Endodermal cell (in vitro differentiated cells): ENCODE measurements around the gene ADGRB3. TPM values are rescaled to one million over a fixed set of nuclear protein-coding genes. Genes with fewer than 3 reads are reported as not detected.
A peak's percentile ranks its signal among the peaks of the same experiment; 100 is the strongest.

Source experiments
- DNase-seq: peaks from one replicate; pipeline ENCODE4 v3.0.0-alpha.2; 2017
- H3K27ac ChIP-seq: 2 replicates; pipeline ENCODE4 v1.5.1; 2013; ENCODE audit warnings: mild to moderate bottlenecking, low read depth, low read length, moderate library complexity
- H3K27me3 ChIP-seq: 2 replicates; pipeline ENCODE4 v1.6.1; 2013; ENCODE audit warnings: mild to moderate bottlenecking, low read length, moderate library complexity; ENCODE audit not compliant: insufficient read depth, control insufficient read depth, poor library complexity, severe bottlenecking
- H3K36me3 ChIP-seq: 2 replicates; pipeline ENCODE4 v1.7.0; 2013; ENCODE audit warnings: mild to moderate bottlenecking, low read length, moderate library complexity; ENCODE audit not compliant: control insufficient read depth, insufficient read depth
- H3K4me1 ChIP-seq: one replicate; pipeline ENCODE4 v1.7.0; 2013; ENCODE audit warnings: low read length; ENCODE audit not compliant: control insufficient read depth, insufficient read depth
- H3K4me3 ChIP-seq: 2 replicates; pipeline ENCODE4 v1.5.1; 2013; ENCODE audit warnings: mild to moderate bottlenecking, low read length, moderate library complexity
- H3K9ac ChIP-seq: 2 replicates; pipeline ENCODE4 v1.6.1; 2013; ENCODE audit warnings: mild to moderate bottlenecking, low read length, moderate library complexity; ENCODE audit not compliant: poor library complexity, severe bottlenecking; ENCODE audit errors: extremely low read depth
- H3K9me3 ChIP-seq: 2 replicates; pipeline ENCODE4 v1.6.1; 2013; ENCODE audit warnings: mild to moderate bottlenecking, low read length, moderate library complexity; ENCODE audit not compliant: control insufficient read depth
- H3K27ac Mint-ChIP-seq: 2 replicates; pipeline ENCODE4 v1.8.0; 2020; ENCODE audit warnings: mixed read lengths
- H3K27me3 Mint-ChIP-seq: 2 replicates; pipeline ENCODE4 v1.8.0; 2021; ENCODE audit warnings: mild to moderate bottlenecking, mixed read lengths; ENCODE audit not compliant: insufficient read depth
- H3K36me3 Mint-ChIP-seq: 2 replicates; pipeline ENCODE4 v1.8.0; 2020; ENCODE audit warnings: low read depth, mixed read lengths
- H3K4me1 Mint-ChIP-seq: 2 replicates; pipeline ENCODE4 v1.8.0; 2020; ENCODE audit warnings: mixed read lengths
- H3K4me3 Mint-ChIP-seq: 2 replicates; pipeline ENCODE4 v1.8.0; 2020; ENCODE audit warnings: mild to moderate bottlenecking, moderate library complexity, mixed read lengths
- H3K9me3 Mint-ChIP-seq: 2 replicates; pipeline ENCODE4 v1.8.0; 2020; ENCODE audit warnings: mild to moderate bottlenecking, mixed read lengths
- WGBS, 2 experiments: methylation state at CpG; one replicate each; pipeline versions ENCODE4 v1.1.5 to v1.1.7; 2013; ENCODE audit warnings: missing lambda C conversion rate in 2 of 2, mixed read lengths in 1 of 2; ENCODE audit not compliant: insufficient coverage in 1 of 2, insufficient read length in 1 of 2; 5-methylcytosine and 5-hydroxymethylcytosine counted together
- total RNA-seq, 2 donors: library from RNA; stranded (reverse); fragmentation: NEBNext Ultra II Directional in 1 of 2; extraction: Animal tissue kit (Norgen Biotek cat#: 25700) in 1 of 2; gene quantifications; 2 replicates in 1 of 2; 3 replicates in 1 of 2; pipeline ENCODE4 v1.2.1, GENCODE V29; 2021
- TF ChIP-seq, protein P1 (sequence below): fragments of 200-600 bp; sonication (generic); conservative IDR thresholded peaks from 2 replicates; pipeline ENCODE4 v1.5.0; 2021; ENCODE audit warnings: antibody characterized with exemption, mild to moderate bottlenecking

The ADGRB3 gene
- total RNA-seq, 2 donors from 2014 or later = 0.33 to 1.3 TPM

DNA sequence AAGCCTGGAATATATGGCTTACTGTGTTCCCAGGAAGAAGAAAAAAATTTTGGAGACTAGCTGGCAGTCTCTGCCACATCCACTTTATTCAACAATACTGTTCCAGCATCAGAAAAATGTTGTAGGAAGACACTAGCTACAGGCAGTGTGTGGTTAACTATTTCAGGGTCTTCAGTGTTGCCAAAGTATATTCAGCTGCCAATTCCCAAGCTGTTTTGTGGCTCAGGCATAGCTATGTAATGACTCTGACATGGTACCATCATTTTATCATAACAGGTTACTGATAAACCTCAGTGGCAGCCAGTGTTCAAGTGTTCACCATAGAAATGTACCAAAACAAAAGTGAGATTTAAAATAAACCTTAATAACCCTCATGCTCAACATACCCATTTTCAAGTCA is 503.1 kb downstream of the ADGRB3 start:
- no peak for DNase-seq
- no peaks in the 10 kb centered on the region for H3K4me1 ChIP-seq
- Mint-ChIP-seq H3K4me3 (no peak overlapping the region), H3K27ac (no peak overlapping the region), H3K36me3 (no peaks in the 10 kb centered on the region), H3K9me3 (no peaks in the 10 kb centered on the region), H3K27me3 (no peaks in the 10 kb centered on the region), H3K4me1 (no peaks in the 10 kb centered on the region)
- no peaks in the 10 kb centered on the region for H3K36me3 ChIP-seq
- H3K27me3 ChIP-seq = no peaks in the 10 kb centered on the region
- H3K9ac ChIP-seq = no peak overlapping the region
- no peaks in the 10 kb centered on the region for H3K9me3 ChIP-seq
- TF ChIP-seq, protein P1, sequence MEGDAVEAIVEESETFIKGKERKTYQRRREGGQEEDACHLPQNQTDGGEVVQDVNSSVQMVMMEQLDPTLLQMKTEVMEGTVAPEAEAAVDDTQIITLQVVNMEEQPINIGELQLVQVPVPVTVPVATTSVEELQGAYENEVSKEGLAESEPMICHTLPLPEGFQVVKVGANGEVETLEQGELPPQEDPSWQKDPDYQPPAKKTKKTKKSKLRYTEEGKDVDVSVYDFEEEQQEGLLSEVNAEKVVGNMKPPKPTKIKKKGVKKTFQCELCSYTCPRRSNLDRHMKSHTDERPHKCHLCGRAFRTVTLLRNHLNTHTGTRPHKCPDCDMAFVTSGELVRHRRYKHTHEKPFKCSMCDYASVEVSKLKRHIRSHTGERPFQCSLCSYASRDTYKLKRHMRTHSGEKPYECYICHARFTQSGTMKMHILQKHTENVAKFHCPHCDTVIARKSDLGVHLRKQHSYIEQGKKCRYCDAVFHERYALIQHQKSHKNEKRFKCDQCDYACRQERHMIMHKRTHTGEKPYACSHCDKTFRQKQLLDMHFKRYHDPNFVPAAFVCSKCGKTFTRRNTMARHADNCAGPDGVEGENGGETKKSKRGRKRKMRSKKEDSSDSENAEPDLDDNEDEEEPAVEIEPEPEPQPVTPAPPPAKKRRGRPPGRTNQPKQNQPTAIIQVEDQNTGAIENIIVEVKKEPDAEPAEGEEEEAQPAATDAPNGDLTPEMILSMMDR = no peak
- no peak overlapping the region for H3K27ac ChIP-seq
- no peak overlapping the region for H3K4me3 ChIP-seq

DNA sequence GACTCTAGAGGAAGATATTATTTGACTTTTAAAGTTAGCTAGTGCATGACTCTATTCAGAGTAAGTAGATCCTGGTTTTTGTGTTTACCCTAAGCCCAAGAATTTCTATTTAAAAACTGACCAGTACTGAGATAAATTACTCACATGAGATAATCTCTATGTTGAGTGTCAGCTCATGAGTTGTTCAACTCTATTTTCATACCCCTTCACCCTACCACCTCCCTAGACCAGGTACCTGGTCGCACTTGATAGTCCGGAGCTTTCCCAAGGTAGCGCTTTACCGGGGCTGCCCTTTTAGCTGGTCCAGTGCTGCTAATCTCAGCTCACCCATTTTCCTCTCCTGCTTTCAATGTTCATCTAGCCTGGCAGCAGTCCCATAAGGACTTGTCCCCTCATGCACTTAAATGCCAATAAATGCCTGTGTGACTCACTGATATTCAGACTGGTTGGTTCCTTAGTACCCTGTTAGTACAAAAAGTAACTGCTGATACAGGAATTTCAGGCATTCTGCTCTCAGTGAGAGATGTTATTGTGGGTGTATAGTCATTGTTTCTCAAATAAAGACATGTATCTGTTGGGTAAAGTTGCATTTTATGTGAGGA is 503.9 kb downstream of the ADGRB3 start:
- H3K4me3 Mint-ChIP-seq = no peak overlapping the region
- H3K27ac Mint-ChIP-seq = no peak overlapping the region
- H3K4me1 Mint-ChIP-seq = no peaks in the 10 kb centered on the region
- H3K27me3 Mint-ChIP-seq = no peaks in the 10 kb centered on the region
- TF ChIP-seq, protein P1 = no peak
- no peak for DNase-seq
- Histone ChIP-seq H3K4me3 (no peak overlapping the region), H3K9ac (no peak overlapping the region), H3K27ac (peak overlapping the region; percentile 24), H3K27me3 (no peaks in the 10 kb centered on the region), H3K9me3 (no peaks in the 10 kb centered on the region), H3K36me3 (no peaks in the 10 kb centered on the region), H3K4me1 (no peaks in the 10 kb centered on the region)
- no peaks in the 10 kb centered on the region for H3K36me3 Mint-ChIP-seq
- no peaks in the 10 kb centered on the region for H3K9me3 Mint-ChIP-seq
- WGBS, 2 experiments = 93 to 96% methylated on average over 4 of the region's 4 CpGs

DNA sequence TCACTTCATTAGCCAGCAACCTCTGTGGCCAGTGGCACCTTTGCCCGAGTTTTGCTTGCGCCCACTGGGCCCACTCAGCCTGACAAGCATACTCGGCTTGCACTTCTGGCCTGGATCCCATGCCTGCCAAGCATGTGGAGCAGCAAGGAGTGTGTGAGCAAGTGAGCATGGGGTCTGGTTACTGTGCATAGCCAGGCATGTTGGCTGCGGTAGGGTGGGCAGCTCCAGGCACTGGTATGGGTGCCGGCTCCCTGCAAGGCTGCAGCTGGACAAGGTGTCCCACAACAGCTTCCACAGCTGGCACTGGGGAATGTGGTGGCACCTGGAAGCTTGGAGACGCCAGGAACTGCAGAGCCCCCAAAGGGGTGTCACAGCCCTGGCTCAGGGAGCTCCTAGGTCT is 510.0 kb downstream of the ADGRB3 start:
- Histone ChIP-seq H3K27ac (no peak overlapping the region), H3K36me3 (no peaks in the 10 kb centered on the region), H3K4me1 (no peaks in the 10 kb centered on the region), H3K9me3 (no peaks in the 10 kb centered on the region), H3K9ac (no peak overlapping the region), H3K27me3 (no peaks in the 10 kb centered on the region), H3K4me3 (no peak overlapping the region)
- H3K36me3 Mint-ChIP-seq = no peaks in the 10 kb centered on the region
- no peaks in the 10 kb centered on the region for H3K27me3 Mint-ChIP-seq
- no peaks in the 10 kb centered on the region for H3K4me1 Mint-ChIP-seq
- TF ChIP-seq, protein P1 = no peak
- peaks cover 13% of the 10 kb centered on the region for H3K9me3 Mint-ChIP-seq
- no peak overlapping the region for H3K4me3 Mint-ChIP-seq
- DNase-seq = no peak
- WGBS, 2 experiments = 86% methylated on average over 6 of the region's 6 CpGs; no CpG with 5 or more reads in 1 of the 2 experiments
- no peak overlapping the region for H3K27ac Mint-ChIP-seq
